Stimulated activated CD8-positive, alpha-beta memory T cell treated with anti-CD3 and anti-CD28 coated beads, Interleukin-2, amount 100 ng/mL, for 1 hour (primary cell): ENCODE results near the gene SLC35F3.

Experiments
- DNase-seq, 2 donors: peaks; one replicate each; pipeline ENCODE4 v3.0.0-alpha.2; 2020; ENCODE audit warnings: low read depth in 2 of 2

SLC35F3 gene

DNA sequence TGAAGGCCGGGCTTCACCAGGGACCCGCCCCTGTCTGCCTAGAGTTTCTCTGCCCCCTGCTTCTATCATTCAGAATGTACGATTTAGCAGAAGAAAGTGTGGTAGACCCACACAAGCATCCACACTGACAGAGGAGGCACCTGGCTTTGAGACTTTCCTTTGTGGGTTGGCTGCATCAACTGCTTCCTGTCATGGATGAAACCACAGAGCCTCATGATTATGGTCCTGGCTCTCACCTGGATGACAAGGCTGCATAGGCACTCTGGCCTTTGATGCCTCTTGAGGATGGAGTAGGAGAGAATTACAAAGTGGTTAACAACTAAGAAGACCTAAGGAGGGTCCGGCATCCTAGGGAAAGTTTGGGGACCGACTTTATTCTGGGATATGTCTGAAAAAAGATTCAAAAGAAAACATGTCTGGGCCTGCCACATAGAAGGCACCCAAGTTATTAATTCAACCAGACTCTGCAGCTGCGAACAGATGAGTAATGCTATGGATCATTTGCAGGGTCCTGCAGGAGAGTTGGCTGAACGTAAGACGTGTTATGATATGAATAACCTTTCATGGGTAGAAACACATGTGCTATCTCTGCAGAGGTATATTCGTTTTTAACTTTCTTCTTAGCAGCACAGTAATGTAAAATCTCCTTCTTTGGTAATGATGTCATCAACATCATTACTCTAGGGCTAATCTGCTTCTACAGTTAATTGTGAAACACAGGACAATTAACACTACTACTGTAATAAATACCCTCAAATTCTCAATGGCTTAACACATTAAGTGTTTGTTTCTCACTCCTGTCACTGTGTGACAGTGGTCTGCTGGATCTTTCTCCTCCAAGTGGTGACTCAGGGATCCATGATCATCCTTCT is 136.2 kb downstream of the SLC35F3 start:
- DNase-seq = no peak

DNA sequence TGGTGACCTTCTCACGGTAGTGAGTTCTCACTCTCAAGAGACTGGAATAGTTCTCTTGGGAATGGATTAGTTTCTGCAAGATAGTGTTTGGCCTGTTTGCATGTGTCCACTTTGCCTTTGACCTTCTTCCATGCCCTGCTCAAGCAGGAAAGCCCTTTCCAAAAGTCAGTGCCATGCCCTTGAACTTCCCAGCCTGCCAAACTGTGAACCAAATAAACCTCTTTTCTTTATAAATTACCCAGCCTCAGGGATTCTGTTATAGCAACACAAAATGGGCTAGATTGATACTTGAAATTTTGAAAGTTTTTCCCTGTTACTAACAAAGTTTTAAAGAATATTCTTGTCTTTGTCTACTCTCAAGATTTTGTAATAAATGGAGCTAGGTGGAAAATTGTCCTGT is 139.6 kb downstream of the SLC35F3 start:
- no peak for DNase-seq

DNA sequence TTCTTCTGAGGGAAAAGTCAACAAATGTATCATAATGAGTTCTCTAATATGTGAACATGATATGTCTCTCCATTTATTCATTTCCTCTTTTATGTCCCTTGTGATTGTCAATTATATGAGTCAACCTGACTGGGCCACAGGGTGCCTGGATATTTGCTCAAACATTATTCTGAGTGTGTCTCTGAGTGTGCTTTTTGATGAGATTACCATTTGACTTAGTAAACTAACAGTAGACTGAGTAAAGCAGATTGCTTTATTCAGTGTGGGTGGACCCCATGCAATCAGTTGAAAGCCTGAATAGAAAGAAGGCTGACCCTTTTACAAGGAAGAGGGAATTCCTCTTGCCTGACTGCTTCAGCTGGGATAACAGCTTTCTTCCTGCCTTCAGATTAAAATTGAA is 142.6 kb downstream of the SLC35F3 start:
- DNase-seq = no peak

DNA sequence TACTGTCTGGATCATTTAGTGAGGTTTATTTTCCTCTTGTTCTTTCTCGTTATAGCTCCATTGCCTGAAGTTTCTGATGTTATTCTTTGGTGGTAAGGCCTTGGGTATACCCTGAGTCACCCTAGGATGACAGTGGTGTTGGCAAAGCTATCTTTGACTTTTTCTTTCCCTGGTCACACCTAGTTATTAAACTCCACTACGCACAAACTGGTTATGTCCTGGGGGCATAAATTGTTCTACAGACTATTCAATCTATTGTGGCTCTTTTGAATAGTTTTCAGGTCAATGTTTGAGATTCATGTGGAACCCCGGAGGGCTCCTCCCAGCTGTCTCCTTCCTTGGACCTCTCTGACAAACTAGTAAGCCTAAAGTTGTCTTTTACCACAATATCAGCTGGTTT is 157.7 kb downstream of the SLC35F3 start:
- DNase-seq = no peak

DNA sequence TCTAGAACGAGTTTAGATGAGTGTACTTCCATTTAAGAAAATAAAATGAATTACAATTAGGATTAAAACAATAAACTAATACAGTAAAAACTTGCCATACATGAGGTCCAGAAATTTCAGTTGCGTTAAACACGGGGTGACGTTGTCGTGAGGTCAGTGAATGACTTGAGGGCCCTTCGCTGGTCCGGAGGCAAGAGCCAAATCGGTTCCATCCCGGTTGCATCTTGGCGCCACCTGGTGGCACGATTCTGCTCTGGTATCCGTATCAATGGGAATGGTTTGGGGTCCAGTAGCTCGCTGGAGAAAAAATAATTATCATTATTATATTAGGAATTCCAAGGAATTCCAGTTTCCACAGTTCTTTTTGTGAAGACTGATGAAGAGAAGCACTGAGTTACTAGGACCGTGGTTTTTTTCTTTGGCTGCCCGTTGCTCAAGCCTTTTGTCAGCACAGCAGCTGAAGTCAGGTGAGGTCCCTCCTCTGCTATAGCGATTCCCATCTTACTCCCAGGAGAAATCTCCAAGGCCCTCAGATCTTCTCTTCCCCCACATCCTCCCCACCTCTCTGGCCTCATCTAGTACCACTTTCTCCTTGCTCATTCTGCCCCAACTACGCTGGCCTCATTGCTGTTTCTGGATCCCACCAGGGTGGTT is 161.4 kb downstream of the SLC35F3 start:
- DNase-seq = peak; percentile 14 to 45

DNA sequence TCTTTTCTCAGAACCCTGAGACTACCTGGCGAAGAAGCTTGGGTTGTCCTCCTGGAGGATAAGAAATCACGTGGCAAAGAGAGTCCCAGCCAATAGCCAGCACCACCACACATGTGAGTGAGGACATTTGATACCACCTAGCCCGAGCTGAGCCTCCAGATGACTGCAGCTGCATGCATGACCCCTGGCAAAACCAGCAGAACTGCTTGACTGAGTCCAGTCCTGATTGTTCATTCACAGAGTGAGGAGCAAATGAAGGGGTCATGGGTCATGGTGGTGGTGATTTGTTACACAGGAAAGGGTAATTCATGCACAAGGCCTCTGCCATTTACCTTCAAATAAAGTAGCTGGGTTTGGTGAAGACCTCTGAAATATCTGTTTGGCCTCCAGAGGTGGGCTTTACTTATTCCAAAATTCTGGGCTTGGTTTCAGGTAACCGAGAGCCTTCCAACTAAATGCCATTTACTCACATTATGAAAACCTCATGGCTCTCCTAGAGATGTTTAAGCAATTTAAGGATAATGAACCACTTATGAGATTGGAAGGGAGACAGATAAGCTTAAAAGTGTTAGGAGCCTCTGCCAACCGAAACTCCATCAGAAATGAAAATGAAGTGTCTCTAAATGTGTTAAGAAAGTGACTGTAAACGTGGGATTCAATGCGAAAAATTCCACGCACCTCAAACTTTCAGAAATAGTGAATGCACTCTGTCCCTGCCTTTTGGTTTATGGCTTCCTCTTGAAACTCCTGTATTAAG is 163.3 kb downstream of the SLC35F3 start:
- DNase-seq = no peak

DNA sequence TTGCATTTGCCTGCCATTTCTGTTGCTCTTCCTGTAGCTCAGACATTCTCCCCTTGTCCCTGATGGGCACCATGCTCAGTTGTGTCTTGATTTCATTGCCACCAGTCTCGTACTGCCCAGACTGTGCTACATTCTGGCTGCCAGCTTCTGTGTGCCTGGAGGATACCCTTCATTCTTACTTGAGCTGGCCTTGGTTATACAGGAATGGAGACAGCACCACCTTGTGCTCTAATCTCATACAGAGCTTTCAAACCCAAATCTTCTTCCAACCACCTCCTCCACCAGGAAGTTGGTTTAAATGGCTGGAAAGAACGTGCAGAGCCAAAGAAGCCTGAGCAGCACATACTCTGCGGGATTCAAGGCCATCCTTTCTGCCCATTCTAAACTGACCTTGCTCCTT is 165.3 kb downstream of the SLC35F3 start:
- no peak for DNase-seq

DNA sequence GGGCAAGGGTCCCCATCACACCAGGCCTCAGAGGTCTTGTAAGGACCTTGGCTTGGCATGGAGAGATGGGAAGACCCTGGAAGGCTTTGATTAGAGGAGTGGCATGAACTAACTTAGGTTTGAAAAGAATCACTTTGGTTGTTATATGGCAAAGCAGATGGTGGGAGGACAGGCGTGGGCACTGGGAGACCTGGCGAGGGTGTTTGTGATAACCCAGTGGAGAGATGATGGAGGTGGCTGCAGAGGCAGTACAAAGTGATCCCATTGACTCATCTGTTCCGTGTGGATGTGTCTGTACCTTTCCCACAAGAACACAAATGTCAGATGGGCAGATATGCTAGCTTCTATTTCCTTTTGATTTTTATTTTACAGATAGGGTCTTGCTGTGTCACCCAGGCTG is 168.3 kb downstream of the SLC35F3 start:
- no peak for DNase-seq

DNA sequence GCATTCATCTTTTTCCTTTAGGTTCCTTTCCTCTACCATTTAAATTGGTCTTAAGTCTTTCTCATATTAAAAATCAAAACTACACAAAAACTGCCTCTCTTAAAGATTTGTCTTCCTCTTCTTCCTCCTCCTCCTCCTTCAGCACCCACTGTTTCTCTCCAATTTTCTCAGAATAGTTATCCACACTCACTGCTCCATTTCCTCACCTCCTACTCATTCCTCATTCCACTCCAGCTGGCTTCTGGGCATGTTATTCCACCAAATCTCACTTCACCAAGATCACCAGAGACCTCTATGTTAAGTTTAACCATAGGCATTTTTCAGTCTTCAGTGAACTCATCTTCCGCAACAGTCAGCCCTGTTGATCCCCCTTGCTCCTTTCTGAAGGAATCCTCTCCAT is 173.7 kb downstream of the SLC35F3 start:
- no peak for DNase-seq

DNA sequence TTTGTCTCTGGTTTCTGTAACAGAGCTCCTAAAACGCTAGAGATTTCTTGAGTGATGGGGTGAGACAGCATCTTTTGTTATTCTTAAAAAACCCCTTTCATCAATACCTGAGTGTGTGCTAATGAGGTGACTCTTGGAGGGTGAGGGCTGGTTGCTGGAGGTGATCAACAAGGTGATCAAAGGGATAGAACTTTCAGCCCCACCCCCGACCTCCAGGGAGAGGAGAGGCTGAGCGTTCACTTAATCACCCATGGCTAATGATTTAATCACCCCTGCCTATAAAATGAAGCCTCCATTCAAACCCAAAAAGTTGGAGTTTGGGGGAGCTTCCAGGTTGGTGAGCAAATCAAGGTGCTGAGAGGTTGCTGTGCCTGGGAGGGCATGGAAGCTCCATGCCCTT is 175.4 kb downstream of the SLC35F3 start:
- no peak for DNase-seq

DNA sequence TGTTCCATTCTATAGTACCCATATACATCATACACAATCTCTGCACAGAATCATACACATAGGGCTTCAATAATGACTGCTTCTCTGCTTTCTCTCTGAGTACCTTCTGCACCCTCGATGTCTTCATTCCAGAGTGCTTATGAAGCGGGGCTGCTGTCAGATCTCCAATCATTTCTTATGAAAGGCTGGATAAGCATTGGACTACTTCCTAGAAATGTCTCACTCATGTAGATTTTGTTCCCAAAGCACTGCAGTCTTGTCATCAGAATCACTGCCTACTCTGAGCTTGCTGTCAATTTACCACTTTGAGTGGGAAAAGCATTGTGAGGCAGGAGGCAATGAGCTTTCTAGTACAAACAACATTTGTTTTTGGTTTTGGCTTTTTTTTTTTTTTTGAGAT is 179.0 kb downstream of the SLC35F3 start:
- DNase-seq = no peak

DNA sequence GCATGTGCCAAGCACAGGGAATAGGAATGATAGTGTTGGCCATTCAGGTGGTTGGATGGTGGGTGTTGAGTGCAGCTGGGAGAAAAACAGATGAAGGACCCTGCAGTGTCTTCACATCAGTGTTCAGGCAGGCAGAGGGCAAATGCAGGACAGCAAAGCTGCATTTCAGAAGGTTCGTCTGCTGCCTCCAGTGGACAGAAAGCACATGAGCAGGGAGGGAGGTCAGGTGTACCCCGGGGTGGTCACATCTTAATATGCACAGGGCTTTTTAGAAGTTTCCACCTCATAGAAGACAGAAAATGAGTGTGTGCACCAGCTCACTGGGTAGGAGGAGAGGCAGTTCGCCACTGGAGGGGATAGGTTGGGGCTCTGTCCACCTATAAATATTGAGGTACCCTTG is 184.9 kb downstream of the SLC35F3 start:
- no peak for DNase-seq

DNA sequence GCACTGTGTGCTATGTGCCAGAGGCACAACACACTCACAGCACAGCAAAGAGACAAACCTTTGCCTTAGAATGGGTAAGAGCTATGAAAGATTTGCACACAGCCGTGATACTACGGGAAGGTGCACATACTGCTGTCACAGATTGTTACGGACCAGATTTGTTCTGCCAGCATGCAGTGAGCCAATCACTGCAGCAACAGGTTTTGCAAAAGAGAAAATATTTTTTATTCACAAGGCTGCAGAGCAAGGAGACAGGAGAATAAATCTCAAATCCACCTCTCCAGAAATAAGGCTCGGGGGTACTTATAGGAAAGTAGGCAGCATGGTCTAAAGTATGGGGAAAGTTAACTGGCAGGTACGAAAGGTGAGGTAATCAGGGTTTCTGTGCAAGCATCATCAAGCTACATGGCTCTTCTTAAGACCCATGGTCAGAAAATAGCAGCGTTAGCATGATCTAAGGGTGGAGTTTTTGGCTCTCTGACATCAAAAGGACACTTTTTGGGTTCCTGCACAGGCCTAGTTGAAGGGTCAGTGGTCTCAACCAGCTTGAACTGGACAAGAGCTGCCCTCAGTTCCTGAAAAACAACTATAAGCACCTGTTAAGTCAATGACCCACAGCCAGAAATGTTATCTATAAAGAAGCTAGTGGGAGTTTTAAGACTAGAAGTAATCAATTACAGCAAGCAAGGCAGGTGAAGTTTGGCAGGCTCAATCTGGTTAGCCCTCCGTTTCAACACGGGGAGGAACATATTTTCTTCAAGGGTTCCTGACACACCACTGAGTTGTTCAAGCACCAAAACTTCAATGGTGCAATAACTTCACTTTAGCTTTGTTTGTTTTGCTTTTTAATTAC is 186.0 kb downstream of the SLC35F3 start:
- DNase-seq = no peak

DNA sequence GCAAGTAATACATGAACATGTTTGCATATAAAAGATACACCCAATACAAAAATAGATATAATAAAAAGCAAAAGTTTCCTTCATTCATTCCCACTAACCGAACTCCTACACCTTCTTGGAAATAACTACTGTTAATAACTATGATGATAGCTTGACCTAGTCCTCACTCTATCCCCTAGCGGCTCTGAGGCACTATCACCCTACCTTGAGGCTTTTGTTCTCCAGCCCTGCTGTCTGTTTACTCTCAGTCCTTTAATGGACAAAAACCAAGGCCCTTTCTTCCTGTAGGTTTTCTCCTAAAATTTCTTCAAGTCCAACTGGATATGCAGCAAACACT is 186.6 kb downstream of the SLC35F3 start:
- no peak for DNase-seq

DNA sequence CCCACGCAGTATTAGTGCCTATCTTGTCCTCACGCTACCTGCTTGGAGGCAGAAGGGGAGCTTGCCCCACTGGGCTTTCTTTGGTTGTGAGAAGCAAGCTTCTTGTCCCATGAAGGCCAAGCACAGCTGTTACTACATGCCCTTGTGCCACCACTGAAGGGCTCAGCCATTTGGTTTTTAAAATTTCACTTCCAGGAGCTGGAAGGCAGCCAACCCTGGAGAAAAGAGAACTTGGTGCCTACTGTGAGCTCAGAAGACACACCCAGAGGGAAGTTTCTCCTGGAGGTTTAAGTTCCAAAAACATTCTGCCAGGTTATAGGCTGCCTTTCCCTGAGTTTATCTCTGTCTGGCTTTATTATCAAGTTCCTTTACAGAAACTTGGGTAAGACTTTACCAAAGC is 187.4 kb downstream of the SLC35F3 start:
- DNase-seq = no peak

DNA sequence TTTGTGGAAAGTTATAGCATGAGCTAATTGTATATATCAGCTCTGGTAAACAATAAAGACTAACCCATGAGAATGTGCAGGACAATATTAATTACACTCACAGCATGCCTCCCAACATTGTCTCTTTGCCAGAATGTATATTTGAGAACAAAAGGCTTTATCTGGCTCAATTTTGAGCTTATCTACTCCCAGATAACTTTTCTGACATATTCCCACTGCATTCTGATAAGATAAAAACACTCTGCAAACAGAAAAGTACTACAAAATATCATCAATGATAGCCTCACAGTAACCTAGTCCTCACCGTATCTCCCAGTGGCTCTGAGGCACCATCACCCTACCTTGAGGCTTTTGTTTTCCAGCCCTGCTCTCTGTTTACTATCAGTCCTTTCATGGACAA is 188.6 kb downstream of the SLC35F3 start:
- no peak for DNase-seq

DNA sequence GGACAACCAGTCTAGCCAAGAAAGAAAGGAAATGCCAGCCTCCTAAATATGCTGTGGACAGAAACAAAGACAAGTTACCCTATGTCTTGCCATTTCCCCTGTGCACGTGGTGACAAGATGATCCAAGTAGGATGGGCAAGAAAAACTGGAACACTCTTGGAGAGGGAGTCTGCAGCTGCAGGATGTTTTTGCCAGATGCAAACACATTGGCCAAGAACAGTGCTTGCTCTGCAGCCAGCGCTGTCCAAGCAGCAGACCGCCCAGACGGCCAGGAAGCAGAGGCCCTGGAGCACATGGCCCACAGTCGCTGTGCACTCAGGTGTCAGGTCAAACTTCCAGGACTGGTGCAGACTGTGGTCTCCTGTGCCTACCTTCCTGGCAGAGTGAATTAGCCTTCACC is 189.3 kb downstream of the SLC35F3 start:
- DNase-seq = no peak

DNA sequence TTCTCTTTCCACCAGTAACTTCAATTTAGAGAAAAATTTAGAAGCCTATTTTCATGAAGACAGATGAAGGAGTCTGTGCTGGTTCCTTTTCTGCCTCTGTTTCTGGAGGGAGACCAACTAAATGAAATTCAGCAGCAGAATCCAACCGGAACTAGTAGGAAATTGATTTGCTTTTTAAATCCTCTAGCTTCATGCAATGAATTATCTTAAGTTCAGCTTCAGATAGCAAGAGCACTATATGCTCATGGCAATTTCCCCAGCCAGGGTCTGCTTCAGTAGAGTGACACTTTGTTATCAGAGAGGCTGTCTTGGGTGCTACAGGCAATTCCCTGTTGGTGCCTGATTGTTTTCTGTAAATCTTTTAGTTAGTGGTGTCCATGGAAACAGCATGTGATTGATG is 189.7 kb downstream of the SLC35F3 start:
- no peak for DNase-seq

DNA sequence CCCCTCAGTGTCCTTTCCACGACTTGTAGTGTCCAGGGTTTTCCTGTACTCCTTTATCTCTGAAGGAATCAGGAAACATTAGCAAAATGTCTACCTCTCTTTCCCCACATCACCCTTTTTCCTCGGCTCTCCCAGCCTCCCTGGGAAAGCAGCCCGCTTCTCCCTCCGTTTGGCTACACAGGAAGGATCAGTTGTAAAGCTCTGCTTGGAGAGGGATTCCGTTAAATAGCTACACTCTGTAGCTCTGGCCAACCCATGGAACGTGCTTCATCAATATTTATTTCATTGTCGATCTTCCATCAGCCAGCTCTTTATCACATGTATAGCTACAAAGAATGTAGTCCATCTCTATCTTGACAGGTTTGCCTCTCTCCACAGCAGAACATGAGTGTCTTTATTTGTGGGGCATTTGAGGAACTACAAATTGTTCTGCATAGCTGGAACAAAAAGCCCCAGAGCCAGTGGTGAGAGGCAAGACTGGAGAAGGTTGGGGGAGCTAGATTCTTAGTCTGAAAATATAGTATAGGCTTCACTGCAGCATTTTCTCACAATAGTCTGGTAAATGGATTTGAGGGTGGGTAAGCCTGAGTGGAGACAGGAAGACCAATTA is 191.8 kb downstream of the SLC35F3 start:
- no peak for DNase-seq

DNA sequence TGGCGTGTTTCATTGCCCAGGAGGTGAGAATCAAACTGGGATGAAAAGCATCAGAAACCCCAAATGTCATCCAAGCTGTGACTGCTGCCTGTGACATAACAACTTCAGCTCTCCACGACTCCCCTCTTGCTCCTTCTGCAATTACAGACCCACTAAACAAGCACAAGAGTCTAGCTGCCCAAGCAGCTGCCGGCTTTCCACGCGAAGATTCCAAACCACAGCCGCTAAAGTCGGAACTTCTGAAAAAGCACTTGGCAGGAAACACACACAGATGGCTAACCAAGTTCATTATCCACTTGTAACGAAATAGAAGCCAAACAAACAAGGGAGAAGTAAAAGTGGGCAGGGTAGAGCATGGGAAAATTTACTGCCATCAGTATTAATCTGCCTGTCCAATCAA is 198.1 kb downstream of the SLC35F3 start:
- DNase-seq = no peak

DNA sequence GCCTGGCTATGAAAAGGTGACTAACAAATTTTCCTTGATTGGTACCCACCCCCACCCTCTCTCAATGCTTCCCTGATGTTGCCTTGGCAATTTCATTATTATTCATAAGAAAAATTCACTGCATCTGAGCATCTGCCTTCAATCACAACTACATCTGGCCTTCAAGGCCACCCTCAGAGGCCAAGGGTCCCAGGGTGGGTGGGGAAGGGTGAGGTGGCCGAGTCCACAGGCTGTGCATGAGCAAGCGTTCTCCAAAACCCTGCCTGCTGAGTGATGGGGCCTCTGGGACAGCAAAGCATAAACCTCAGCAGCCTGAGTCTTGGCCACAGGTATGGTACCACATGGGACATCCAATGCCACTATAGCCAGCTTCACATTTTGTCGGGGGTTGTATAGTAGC is 198.7 kb downstream of the SLC35F3 start:
- DNase-seq = no peak

DNA sequence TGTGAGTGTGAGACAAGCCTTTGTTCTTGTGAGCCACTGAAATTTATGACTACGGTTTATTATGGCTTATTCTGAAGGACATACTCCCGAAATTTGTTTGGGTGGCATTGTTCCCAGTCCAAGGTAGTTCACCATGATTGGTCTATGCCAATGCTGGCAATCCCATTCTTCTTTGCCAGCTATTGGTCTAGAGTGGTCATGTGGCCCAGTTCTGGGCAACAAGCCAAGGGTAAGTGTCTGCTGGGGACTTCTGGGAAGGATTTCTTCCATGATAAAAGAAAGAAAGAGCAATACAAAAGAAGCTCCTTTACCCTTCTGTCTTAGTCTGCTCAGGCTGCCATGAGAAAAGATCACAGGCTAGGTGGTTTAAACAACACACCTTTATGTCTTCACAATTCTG is 201.6 kb downstream of the SLC35F3 start:
- DNase-seq = no peak
